ENCODE results near the gene HEXD.
"Not testable (repeated sequence)": the region's sequence is repeated elsewhere in the genome, so short reads cannot be mapped to it uniquely, and the experiment has no call there.

Gene HEXD

DNA sequence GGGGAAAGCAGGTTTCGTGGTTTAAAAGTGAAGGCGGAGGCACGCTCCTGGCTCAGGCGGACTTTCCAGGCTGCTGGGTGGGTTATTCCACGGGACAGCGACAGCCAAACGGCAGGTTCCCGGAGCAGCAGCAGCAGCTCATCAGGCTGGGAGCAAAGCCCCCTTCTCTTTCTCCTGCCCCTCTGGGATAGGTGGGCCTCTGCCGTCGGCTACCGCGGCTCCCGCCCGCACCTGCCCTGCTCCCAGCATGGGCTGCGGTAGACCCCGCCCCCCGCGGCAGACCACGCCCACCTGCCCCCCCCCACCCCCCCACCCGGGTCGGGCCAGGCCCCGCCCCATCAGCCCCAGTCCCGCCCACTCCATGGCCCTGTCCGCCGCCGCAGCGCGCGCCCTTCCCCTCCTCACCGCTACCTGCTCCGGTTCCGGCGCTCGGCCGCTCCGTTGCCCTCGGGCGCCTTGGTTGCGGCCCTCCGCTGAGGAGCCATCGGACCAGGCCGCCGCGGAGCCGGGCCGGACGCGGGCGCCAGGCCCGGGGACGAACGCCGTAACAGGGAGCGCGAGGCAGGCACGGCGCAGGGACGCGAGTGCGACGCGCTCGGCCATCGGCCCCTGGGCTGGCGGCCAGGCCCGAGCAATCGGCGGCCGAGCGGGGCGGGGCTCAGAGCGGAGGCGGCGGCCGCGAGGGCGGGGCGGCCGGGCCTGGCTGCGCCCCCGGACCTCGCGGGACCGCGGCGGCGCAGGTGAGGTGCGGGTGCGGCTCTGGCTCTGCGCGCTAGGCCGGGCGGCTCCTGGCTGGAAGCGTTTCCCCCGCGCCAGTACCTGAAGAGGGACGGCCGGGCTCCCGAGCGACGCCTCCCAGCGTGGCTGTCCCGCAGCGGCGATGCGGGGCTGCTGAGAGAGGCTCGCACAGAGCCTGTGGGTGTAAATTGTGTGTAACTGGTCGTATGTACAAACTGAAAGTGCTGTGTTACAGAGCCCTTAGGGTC, at the start of gene HEXD, which contains the start of gene OGFOD3:
HEXD (plus strand) TSS at position 347 of the 986 bp plus-strand sequence. CDS start 1,453 bp downstream, outside the sequence.
OGFOD3 (minus strand) TSS at position 586 of the 986 bp plus-strand sequence; CDS start at position 485, 101 bp downstream.
- peak; percentile 64 to 83 for DNase-seq (ENCODE audit: low read depth in 2 of 2)

DNA sequence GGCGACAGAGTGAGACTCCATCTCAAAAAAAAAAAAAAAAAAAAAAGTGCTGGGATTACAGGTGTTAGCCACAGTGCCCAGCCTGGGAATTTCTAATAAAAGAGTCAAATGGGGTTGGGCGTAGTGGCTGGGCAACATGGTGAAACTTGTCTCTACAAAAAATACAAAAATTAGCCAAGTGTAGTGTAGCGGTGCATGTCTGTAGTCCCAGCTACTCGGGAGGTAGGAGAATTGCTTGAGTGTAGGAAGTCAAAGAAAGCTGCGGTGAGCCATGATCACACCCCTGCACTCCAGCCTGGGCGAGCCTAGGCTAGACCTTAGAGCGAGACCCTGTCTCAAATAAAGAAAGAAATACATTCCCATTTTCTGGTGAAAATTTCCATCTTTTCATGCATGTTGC, 48.9 kb upstream of the HEXD start:
- DNase-seq (ENCODE audit: low read depth in 2 of 2), result no peak

- DNase-seq (ENCODE audit: low read depth in 2 of 2), result peak in 1 of 2 donors; percentile 25
Measured at GRCh38 chr17:82370471-82371332, 47.4 kb upstream of the HEXD start.

- no peak for DNase-seq (ENCODE audit: low read depth in 2 of 2)
Measured at GRCh38 chr17:82371333-82372248, 46.6 kb upstream of the HEXD start, which contains the start of gene UTS2R. Gene UTS2R (plus strand): TSS chr17:82371765. CDS start chr17:82374325, 2,560 bp downstream.

DNA sequence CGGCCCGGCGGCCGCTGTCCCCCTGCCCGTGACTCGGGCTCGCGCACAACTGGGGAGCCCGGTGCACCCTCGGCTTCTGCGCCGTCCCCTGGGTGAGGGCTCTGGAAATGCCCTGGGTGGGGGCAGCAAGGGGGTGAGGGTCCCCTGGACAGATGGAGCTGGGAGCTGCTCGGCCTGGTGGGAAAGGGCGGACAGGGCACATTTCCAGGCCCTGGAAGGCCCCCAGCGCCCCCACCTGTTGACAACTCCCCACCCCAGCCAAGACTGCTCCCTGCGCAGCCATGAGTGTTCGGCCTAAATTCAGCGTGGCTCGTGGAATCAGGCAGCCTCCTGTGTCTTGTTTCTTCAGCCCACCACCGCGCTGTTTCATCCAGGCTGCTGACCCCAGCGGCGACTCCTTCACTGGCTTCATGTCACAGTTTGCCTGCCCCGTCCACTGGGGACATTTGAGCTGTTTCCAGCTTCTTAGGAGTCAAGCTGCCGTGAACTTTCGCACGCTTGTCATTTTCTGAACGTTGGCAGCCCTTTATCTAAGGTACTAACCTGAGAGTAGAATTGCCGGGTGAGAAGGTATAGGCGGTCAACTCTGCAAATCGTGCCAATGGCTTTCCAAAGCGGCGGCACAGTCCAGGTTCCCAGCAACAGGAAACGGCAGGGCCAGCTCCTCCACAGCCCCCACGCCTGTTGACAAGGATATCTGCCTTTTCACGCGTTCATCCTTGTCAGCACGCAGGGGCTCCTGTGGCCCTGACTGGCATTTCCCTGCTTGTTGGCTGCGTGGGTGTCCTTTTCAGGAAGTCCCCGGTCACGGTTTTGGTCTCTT, 45.7 kb upstream of the HEXD start:
- DNase-seq (ENCODE audit: low read depth in 2 of 2), result no peak

GRCh38 chr17:82373072-82373452, 45.1 kb upstream of the HEXD start:
- DNase-seq (ENCODE audit: low read depth in 2 of 2), result not testable (repeated sequence)

DNA sequence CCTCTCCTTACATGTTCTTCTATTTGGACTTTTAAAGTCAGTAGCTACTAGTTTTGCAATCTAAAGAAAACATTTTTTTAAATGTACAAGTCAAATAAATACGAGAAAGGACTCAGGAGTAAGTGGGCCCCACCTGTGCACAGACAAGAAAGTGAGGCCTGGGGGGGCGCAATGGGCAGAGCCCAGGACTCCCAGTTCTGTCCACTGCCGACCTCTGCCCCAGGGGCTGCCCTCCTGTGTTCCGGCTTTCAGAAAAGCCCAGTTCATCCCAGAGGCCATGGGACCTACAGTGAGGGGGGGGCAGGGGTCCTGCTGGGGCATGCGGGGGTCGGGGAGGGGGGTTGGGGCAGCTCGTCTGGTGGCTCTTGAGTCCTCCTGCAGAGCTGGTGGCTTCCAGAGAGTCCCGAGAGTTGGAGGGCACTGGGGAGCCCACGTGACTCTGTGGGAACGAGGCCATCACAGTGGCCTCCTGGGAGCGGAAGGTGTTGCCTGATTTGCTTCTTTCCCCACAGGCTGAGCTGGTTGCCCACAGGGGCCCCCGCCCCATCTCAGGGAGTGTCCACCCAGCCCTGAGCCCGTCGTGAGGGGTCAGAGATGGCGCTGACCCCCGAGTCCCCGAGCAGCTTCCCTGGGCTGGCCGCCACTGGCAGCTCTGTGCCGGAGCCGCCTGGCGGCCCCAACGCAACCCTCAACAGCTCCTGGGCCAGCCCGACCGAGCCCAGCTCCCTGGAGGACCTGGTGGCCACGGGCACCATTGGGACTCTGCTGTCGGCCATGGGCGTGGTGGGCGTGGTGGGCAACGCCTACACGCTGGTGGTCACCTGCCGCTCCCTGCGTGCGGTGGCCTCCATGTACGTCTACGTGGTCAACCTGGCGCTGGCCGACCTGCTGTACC, 44.2 kb upstream of the HEXD start:
- no peak for DNase-seq (ENCODE audit: low read depth in 2 of 2)

- DNase-seq (ENCODE audit: low read depth in 2 of 2), result no peak
Measured at GRCh38 chr17:82374626-82375331, 43.4 kb upstream of the HEXD start.

DNA sequence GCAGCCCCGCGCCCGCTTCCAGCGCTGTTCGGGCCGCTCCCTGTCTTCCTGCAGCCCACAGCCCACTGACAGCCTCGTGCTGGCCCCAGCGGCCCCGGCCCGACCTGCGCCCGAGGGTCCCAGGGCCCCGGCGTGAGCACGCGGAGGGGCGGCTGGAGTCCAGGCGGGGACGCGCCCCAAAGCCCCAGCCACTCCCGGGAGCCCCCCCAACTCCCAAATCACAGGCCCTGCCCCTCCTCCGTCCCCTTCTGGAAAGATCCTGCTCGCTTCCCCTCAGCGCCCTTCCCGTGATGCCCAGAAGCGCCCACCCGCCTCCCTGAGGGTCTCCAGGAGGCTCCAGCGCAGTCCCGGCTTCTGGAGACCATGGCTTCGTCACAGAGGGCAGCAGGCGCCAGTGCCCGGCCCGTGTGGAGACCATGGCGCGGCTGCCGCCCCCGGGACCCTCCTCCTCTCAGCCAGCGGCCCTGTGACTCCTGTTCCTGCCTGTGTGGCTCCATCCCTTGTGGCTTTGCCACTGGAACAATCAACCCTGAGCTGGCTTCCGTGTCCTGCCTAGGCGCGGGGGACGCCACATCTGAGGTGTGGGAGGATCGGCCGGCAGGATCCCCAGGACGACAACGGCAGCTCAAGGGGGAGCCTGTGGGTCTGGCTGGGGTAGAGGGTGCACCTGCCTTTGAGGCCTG, 42.6 kb upstream of the HEXD start:
- no peak for DNase-seq (ENCODE audit: low read depth in 2 of 2)

DNA sequence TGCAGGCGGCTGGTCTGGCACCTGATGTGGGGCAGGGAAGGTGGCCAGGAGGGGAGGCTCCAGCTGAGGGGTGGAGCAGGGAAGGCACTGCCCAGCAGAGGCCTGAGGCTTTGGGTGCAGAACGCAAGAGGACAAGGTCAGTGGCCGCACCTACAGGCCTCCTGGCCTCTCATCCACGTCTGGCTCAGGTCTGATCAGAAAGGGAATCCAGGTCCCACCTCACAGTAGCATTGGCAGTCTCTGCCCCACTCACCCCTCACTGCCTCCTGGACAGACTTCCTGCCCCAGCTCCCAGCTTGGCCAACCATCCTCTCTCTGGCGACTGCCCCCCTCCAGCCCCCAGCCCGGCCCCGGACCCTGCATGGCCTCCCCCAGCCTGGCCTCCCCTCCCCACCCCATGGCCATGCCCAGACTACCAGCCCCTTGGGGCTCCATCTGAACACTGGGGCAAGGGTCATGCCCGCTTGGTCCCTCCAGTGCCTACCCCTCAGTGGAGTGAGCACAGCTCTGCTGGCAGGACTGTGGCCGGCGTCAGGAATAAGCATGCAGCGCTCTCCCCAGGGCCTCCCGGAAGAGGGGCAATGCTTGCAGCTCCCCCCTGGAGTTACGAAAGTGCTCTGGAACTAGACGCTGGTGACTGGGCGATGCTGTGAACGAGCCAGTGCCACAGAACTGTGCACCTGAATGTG, 42.0 kb upstream of the HEXD start:
- DNase-seq (ENCODE audit: low read depth in 2 of 2), result no peak

- DNase-seq (ENCODE audit: low read depth in 2 of 2), result not testable (repeated sequence)
Measured at GRCh38 chr17:82377294-82377693, 40.9 kb upstream of the HEXD start.

GRCh38 chr17:82377924-82378740, 40.0 kb upstream of the HEXD start:
- DNase-seq (ENCODE audit: low read depth in 2 of 2), result no peak

- DNase-seq (ENCODE audit: low read depth in 2 of 2), result no peak
Measured at GRCh38 chr17:82378741-82379021, 39.5 kb upstream of the HEXD start.

DNA sequence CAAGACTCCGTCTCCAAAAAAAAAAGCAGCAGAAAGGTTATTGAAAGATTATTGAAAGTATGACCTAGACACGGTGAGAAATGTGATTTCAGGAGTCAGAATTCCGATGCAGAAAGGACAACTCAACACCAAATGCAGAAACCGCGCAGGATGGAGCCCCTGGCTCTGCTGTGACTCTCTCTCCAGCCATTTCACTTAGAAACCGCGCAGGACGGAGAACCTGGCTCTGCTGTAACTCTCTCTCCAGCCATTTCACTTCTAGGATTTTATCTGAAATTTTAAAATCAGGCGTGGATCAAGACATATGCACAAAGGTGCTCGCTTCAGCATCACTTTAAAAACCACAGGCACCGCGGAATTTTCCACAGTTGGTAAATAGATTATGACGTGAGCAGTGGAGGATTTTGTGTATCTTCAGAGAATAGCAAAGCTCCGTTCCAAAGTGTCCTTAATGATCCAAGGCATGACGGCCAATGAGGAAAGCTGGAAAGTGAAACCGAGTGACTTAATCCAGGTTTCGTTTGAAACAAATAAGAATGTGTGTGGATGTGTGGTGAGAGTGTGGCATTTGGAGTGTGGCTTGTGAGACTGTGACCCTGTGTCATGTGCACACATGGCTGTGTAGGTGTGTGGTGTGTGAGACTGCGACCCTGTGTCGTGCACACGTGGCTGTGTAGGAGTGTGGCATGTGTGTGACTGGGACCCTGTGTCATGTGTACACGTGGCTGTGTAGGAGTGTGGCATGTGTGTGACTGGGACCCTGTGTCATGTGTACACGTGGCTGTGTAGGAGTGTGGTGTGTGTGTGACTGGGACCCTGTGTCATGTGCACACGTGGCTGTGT, 37.1 kb upstream of the HEXD start:
- no peak for DNase-seq (ENCODE audit: low read depth in 2 of 2)

DNA sequence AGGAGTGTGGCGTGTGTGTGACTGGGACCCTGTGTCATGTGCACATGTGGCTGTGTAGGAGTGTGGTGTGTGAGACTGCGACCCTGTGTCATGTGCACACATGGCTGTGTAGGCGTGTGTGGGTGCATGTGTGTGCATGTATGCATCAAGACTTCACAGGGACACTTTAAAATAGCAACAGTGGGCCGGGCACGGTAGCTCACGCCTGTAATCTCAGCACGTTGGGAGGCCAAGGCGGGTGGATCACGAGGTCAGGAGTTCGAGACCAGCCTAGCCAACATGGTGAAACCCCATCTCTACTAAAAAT, 36.5 kb upstream of the HEXD start:
- DNase-seq (ENCODE audit: low read depth in 2 of 2), result not testable (repeated sequence)
